Measurements from ENCODE around the gene PTDSS2. TPM values are rescaled to one million over a fixed set of nuclear protein-coding genes. Genes with fewer than 3 reads are reported as not detected.

Gene PTDSS2
- total RNA-seq, 1 experiment from 2014 or later, result 49.5 TPM

GRCh38 chr11:452203-452744 is 2.2 kb downstream of the PTDSS2 start (continued):
- TF ChIP-seq ETV6 (CRISPR knock-in tag; IDR thresholded peaks at IDR 0.05) (no peak), ZNF232 (CRISPR knock-in tag; IDR thresholded peaks at IDR 0.05) (no peak), STAT6 (CRISPR knock-in tag; conservative IDR thresholded peaks at IDR 0.05; ENCODE audit: low read depth) (no peak), GABPB1 (CRISPR knock-in tag; IDR thresholded peaks at IDR 0.05) (no peak), ZNF425 (CRISPR knock-in tag; conservative IDR thresholded peaks at IDR 0.05) (no peak), ESRRA (CRISPR knock-in tag; IDR thresholded peaks at IDR 0.05; ENCODE audit: borderline replicate concordance) (no peak), SP1 (CRISPR knock-in tag; conservative IDR thresholded peaks at IDR 0.05) (no peak), ZNF532 (CRISPR knock-in tag; IDR thresholded peaks at IDR 0.05; ENCODE audit: borderline replicate concordance) (no peak), ZNF138 (CRISPR knock-in tag; conservative IDR thresholded peaks at IDR 0.05) (no peak), EMX1 (CRISPR knock-in tag; IDR thresholded peaks at IDR 0.05) (no peak), FOXJ3 (CRISPR knock-in tag; IDR thresholded peaks at IDR 0.05; ENCODE audit: borderline replicate concordance) (no peak)

- DNase-seq (ENCODE audit: low spot score), result no peak
- no peak for ATAC-seq
- H3K4me1 Mint-ChIP-seq, result peaks cover 45% of the 10 kb centered on the region
- H3K27me3 Mint-ChIP-seq (ENCODE audit: low read depth), result no peaks in the 10 kb centered on the region
- H3K36me3 Mint-ChIP-seq, result peaks cover 19% of the 10 kb centered on the region; the same call in 1 of the 2 replicates
- no peak for TF ChIP-seq MYBL2 (CRISPR knock-in tag; IDR thresholded peaks at IDR 0.05)
- no peak for TF ChIP-seq FOXP4 (CRISPR knock-in tag; IDR thresholded peaks at IDR 0.05)
- TF ChIP-seq OVOL2 (CRISPR knock-in tag; IDR thresholded peaks at IDR 0.05; ENCODE audit: borderline replicate concordance), result no peak
- no peak for TF ChIP-seq ATF3 (CRISPR knock-in tag; conservative IDR thresholded peaks at IDR 0.05)
- TF ChIP-seq E2F5 (CRISPR knock-in tag; IDR thresholded peaks at IDR 0.05), result no peak
- no peak for TF ChIP-seq SOX15 (CRISPR knock-in tag; IDR thresholded peaks at IDR 0.05)
- TF ChIP-seq EMX1 (CRISPR knock-in tag; IDR thresholded peaks at IDR 0.05), result no peak
- TF ChIP-seq JUN (CRISPR knock-in tag; IDR thresholded peaks at IDR 0.05), result no peak
- H3K4me3 Mint-ChIP-seq, result peak overlapping the region; percentile 31
- no peak overlapping the region for H3K27ac Mint-ChIP-seq
- ChIA-PET POLR2A (no interaction called here), CTCF (no interaction called here)
- H3K9me3 Mint-ChIP-seq, result no peaks in the 10 kb centered on the region
These were observed 2.9 kb downstream of the PTDSS2 start for GRCh38 chr11:452916-453527.
